IMR-90 (cell line): Measurements from ENCODE around the gene LAIR1. TPM values are rescaled to one million over a fixed set of nuclear protein-coding genes. Genes with fewer than 3 reads are reported as not detected.

ENCODE experiments used
- ATAC-seq: fragments of 200-7000 bp; cut with Tn5 transposase; 2 replicates; pipeline ENCODE4 v1.9.1; 2020; ENCODE audit warnings: low read depth, mild to moderate bottlenecking, moderate library complexity
- BruUV-seq: library from RNA; stranded (reverse); fragments of 400-500 nt; replicated peaks from 2 replicates; lab custom pipeline; 2021; lab: Mats Ljungman, UMichigan
- CTCF ChIA-PET: fragments of 300-600 bp; formaldehyde crosslinking; extraction: SDS; loops from one replicate; lab custom pipeline; 2021; ENCODE audit warnings: antibody characterized with exemption; lab: Yijun Ruan, JAX
- POLR2A ChIA-PET: fragments of 300-600 bp; sonication (Branson Sonifier 250); formaldehyde crosslinking; loops from one replicate; lab custom pipeline; 2022; ENCODE audit warnings: antibody characterized with exemption; ENCODE audit not compliant: unreplicated experiment; lab: Charles Lee
- DNase-seq: peaks from one replicate; pipeline ENCODE4 v3.0.0; 2013
- H2AFZ ChIP-seq: replicated peaks from 2 replicates; pipeline ENCODE3; 2013; ENCODE audit warnings: low read length, mild to moderate bottlenecking; ENCODE audit not compliant: poor library complexity
- H2AK5ac ChIP-seq: 2 replicates; pipeline ENCODE4 v1.6.1; 2013; ENCODE audit warnings: low read depth, low read length, inconsistent platforms
- H2AK9ac ChIP-seq: replicated peaks from 2 replicates; pipeline ENCODE3; 2013; ENCODE audit warnings: mild to moderate bottlenecking, low read depth, low read length, moderate library complexity; ENCODE audit not compliant: poor library complexity
- H2BK120ac ChIP-seq: 2 replicates; pipeline ENCODE4 v1.6.1; 2013; ENCODE audit warnings: low read depth, low read length, inconsistent platforms
- H2BK15ac ChIP-seq: 3 replicates; pipeline ENCODE4 v1.6.1; 2013; ENCODE audit warnings: low read depth, low read length, inconsistent platforms
- H2BK20ac ChIP-seq: 2 replicates; pipeline ENCODE4 v1.6.1; 2013; ENCODE audit warnings: low read depth, mild to moderate bottlenecking, inconsistent platforms, low read length, moderate library complexity
- H2BK5ac ChIP-seq: 2 replicates; pipeline ENCODE4 v1.6.1; 2013; ENCODE audit warnings: mild to moderate bottlenecking, low read depth, low read length, inconsistent platforms; ENCODE audit not compliant: poor library complexity, severe bottlenecking
- H3K14ac ChIP-seq: replicated peaks from 2 replicates; pipeline ENCODE4 v1.6.1; 2013; ENCODE audit warnings: low read depth, low read length, inconsistent platforms
- H3K18ac ChIP-seq: 2 replicates; pipeline ENCODE4 v1.6.1; 2013; ENCODE audit warnings: low read depth, low read length, control low read depth
- H3K23ac ChIP-seq: 2 replicates; pipeline ENCODE4 v1.6.1; 2013; ENCODE audit warnings: low read depth, low read length, inconsistent platforms
- H3K27ac ChIP-seq: 2 replicates; pipeline ENCODE4 v1.5.1; 2013; ENCODE audit warnings: mild to moderate bottlenecking, control low read depth, low read length; ENCODE audit not compliant: insufficient read depth
- H3K27me3 ChIP-seq: 2 replicates; pipeline ENCODE4 v1.6.1; 2013; ENCODE audit warnings: low read length; ENCODE audit not compliant: control insufficient read depth, insufficient read depth
- H3K36me3 ChIP-seq: 2 replicates; pipeline ENCODE4 v1.6.1; 2013; ENCODE audit warnings: low read length, mixed read lengths; ENCODE audit not compliant: control insufficient read depth, insufficient read depth
- H3K4ac ChIP-seq: 2 replicates; pipeline ENCODE4 v1.6.1; 2013; ENCODE audit warnings: low read depth, low read length, inconsistent platforms
- H3K4me1 ChIP-seq: 2 replicates; pipeline ENCODE4 v1.6.1; 2013; ENCODE audit warnings: low read length, mixed read lengths; ENCODE audit not compliant: control insufficient read depth, insufficient read depth
- H3K4me2 ChIP-seq: 2 replicates; pipeline ENCODE4 v1.6.1; 2013; ENCODE audit warnings: low read depth, mild to moderate bottlenecking, control low read depth, low read length, moderate library complexity
- H3K4me3 ChIP-seq: 2 replicates; pipeline ENCODE4 v1.5.1; 2013; ENCODE audit warnings: low read depth, mild to moderate bottlenecking, control low read depth, low read length, moderate library complexity; ENCODE audit not compliant: insufficient read depth
- H3K56ac ChIP-seq: 2 replicates; pipeline ENCODE4 v1.6.1; 2013; ENCODE audit warnings: low read length, inconsistent platforms; ENCODE audit not compliant: insufficient read depth; ENCODE audit errors: extremely low read depth
- H3K79me1 ChIP-seq, 2 experiments: 2 replicates each; pipeline ENCODE4 v1.6.1; 2013; ENCODE audit warnings: low read length in 2 of 2, inconsistent platforms in 1 of 2, low read depth in 1 of 2
- H3K9ac ChIP-seq: 2 replicates; pipeline ENCODE4 v1.6.1; 2013; ENCODE audit warnings: low read depth, low read length, control low read depth
- H3K9me1 ChIP-seq: 2 replicates; pipeline ENCODE4 v1.6.1; 2013; ENCODE audit warnings: low read length, inconsistent platforms; ENCODE audit not compliant: insufficient read depth
- H3K9me3 ChIP-seq: 2 replicates; pipeline ENCODE4 v1.6.1; 2013; ENCODE audit warnings: low read length; ENCODE audit not compliant: control insufficient read depth, insufficient read depth
- H4K20me1 ChIP-seq: 2 replicates; pipeline ENCODE4 v1.6.1; 2013; ENCODE audit warnings: low read length, inconsistent platforms; ENCODE audit not compliant: insufficient read depth
- H4K5ac ChIP-seq: 2 replicates; pipeline ENCODE4 v1.6.1; 2013; ENCODE audit warnings: mild to moderate bottlenecking, low read depth, low read length, control low read depth
- H4K8ac ChIP-seq, 2 experiments: 2 replicates each; pipeline ENCODE4 v1.6.1; 2013; ENCODE audit warnings: low read depth in 2 of 2, low read length in 2 of 2, control low read depth in 1 of 2, inconsistent platforms in 1 of 2
- H4K91ac ChIP-seq: 2 replicates; pipeline ENCODE4 v1.6.1; 2013; ENCODE audit warnings: low read depth, low read length, inconsistent platforms; ENCODE audit not compliant: insufficient read depth
- BHLHE40 ChIP-seq: fragments of 150-350 bp; IDR thresholded peaks from 2 replicates; pipeline ENCODE4 v1.6.1; 2016; ENCODE audit warnings: mild to moderate bottlenecking, low read depth, low read length
- CEBPB ChIP-seq: IDR thresholded peaks from 2 replicates; pipeline ENCODE4 v1.6.1; 2012; ENCODE audit warnings: low read depth, low read length, improper control_type of control experiment
- CHD1 ChIP-seq: IDR thresholded peaks from 2 replicates; pipeline ENCODE4 v1.6.1; 2012; ENCODE audit warnings: low read depth, low read length, improper control_type of control experiment
- MAFK ChIP-seq: IDR thresholded peaks from 2 replicates; pipeline ENCODE4 v1.6.1; 2012; ENCODE audit warnings: low read depth, low read length, improper control_type of control experiment
- MAZ ChIP-seq: IDR thresholded peaks from 2 replicates; pipeline ENCODE4 v1.6.1; 2012; ENCODE audit warnings: low read depth, mild to moderate bottlenecking, low read length, improper control_type of control experiment, moderate library complexity, borderline replicate concordance
- RAD21 ChIP-seq: IDR thresholded peaks from 2 replicates; pipeline ENCODE4 v1.6.1; 2012; ENCODE audit warnings: low read length, improper control_type of control experiment
- RCOR1 ChIP-seq: IDR thresholded peaks from 2 replicates; pipeline ENCODE4 v1.6.1; 2012; ENCODE audit warnings: mild to moderate bottlenecking, low read length, improper control_type of control experiment; ENCODE audit not compliant: insufficient replicate concordance
- RFX5 ChIP-seq: IDR thresholded peaks from 2 replicates; pipeline ENCODE4 v1.8.0; 2012; ENCODE audit warnings: low read depth, mild to moderate bottlenecking, low read length, moderate library complexity
- SMC3 ChIP-seq: fragments of 150-350 bp; IDR thresholded peaks from 2 replicates; pipeline ENCODE4 v1.6.1; 2016; ENCODE audit warnings: low read depth, mild to moderate bottlenecking, antibody characterized with exemption, low read length, moderate library complexity
- WGBS, 2 experiments: methylation state at CpG; one replicate each; pipeline versions ENCODE4 v1.1.5 to v1.1.7; 2013; ENCODE audit warnings: missing lambda C conversion rate in 2 of 2; ENCODE audit not compliant: insufficient read length in 1 of 2; ENCODE audit errors: extremely low coverage in 2 of 2; 5-methylcytosine and 5-hydroxymethylcytosine counted together
- dilution Hi-C: fragments of 300-500 bp; cut with HindIII; formaldehyde crosslinking; loops from one replicate; pipeline ENCODE4 v1.14.3; 2018; ENCODE audit warnings: low sequenced_read_pairs; ENCODE audit not compliant: unreplicated experiment
- in situ Hi-C: fragments of 300-500 bp; cut with MboI; formaldehyde crosslinking; loops from 3 replicates; pipeline ENCODE4 v1.14.3; 2019; ENCODE audit warnings: low sequenced_read_pairs, inconsistent platforms, mixed read lengths
- intact Hi-C: fragments of 100-400 bp; cut with micrococcal nuclease; formaldehyde crosslinking; loops from 2 replicates; pipeline ENCODE4 v1.10.0; 2022
- polyA plus RNA-seq, 3 experiments: library from polyadenylated mRNA; depleted of rRNA; stranded (reverse); fragments of >200 nt; gene quantifications; 2 replicates each; pipeline ENCODE4 v1.2.3, GENCODE V29; 2012; ENCODE audit warnings: low replicate concordance in 1 of 3
- total RNA-seq: library from RNA; depleted of rRNA; stranded (reverse); fragments of >200 nt; gene quantifications from 2 replicates; pipeline ENCODE4 v1.2.3, GENCODE V29; 2012
- TF ChIP-seq, protein P1 (sequence below): fragments of 150-350 bp; IDR thresholded peaks from 2 replicates; pipeline ENCODE4 v1.6.1; 2017; ENCODE audit warnings: mild to moderate bottlenecking, antibody characterized with exemption, low read length, low read depth
- TF ChIP-seq, protein P2 (sequence below): conservative IDR thresholded peaks from 2 replicates; pipeline ENCODE4 v1.5.1; 2012; ENCODE audit warnings: mild to moderate bottlenecking, low read depth, low read length, improper control_type of control experiment
- TF ChIP-seq, protein P3 (sequence below): fragments of 150-350 bp; IDR thresholded peaks from 2 replicates; pipeline ENCODE4 v1.6.1; 2016; ENCODE audit warnings: low read depth, mild to moderate bottlenecking, low read length, moderate library complexity, borderline replicate concordance

Gene LAIR1
- total and polyA plus RNA-seq, 2 of the 4 experiments (the other 2 are of a cell fraction), result not detected

DNA sequence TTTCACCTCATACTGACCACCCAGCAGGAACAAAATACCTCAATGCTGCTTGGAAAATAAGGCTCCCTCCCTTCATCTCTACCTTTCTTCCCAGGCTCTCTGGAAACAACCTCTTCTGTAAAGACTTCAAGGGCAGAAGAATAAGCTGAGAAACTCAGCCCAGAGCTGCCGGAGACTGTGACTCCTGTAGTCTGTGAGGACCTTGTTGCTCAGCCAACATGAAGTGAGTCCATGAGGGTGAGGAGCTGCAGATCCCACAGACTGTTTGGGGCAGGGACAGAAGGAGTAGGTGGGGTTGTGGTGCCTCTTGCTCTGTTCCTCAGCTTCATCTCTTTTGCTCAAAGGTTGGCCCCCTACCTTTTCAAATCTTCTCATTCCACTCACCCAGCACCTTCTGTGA lies 59.6 kb downstream of the LAIR1 start:
- H4K8ac ChIP-seq, result no peak overlapping the region

More for the DNA sequence above, 59.6 kb downstream of the LAIR1 start:
- Histone ChIP-seq H3K23ac (no peak overlapping the region), H3K4me1 (no peaks in the 10 kb centered on the region), H3K27me3 (no peaks in the 10 kb centered on the region), H3K56ac (no peak overlapping the region), H3K79me1 (no peaks in the 10 kb centered on the region), H3K36me3 (no peaks in the 10 kb centered on the region), H2BK120ac (no peak overlapping the region), H2BK15ac (no peak overlapping the region), H2AK5ac (no peak overlapping the region), H3K9me3 (peaks cover 9% of the 10 kb centered on the region), H3K9me1 (no peaks in the 10 kb centered on the region), H3K14ac (no peak overlapping the region), H2BK20ac (no peak overlapping the region), H3K18ac (no peak overlapping the region), H3K4me2 (no peak overlapping the region), H4K5ac (no peak overlapping the region), H4K91ac (no peak overlapping the region), H3K4me3 (no peak overlapping the region), H3K27ac (no peak overlapping the region), H2BK5ac (no peak overlapping the region), H2AK9ac (no peak overlapping the region), H4K20me1 (no peaks in the 10 kb centered on the region), H3K4ac (no peak overlapping the region), H3K9ac (no peak overlapping the region), H2AFZ (no peak overlapping the region)
- intact Hi-C loops, result no loop called here
- ChIA-PET POLR2A (no interaction called here), CTCF (no interaction called here)
- dilution Hi-C loops, result no loop called here
- TF ChIP-seq RFX5 (no peak), RCOR1 (no peak), MAFK (no peak), CHD1 (no peak), BHLHE40 (no peak), MAZ (no peak), RAD21 (no peak), SMC3 (no peak), CEBPB (no peak)
- TF ChIP-seq, protein P1, sequence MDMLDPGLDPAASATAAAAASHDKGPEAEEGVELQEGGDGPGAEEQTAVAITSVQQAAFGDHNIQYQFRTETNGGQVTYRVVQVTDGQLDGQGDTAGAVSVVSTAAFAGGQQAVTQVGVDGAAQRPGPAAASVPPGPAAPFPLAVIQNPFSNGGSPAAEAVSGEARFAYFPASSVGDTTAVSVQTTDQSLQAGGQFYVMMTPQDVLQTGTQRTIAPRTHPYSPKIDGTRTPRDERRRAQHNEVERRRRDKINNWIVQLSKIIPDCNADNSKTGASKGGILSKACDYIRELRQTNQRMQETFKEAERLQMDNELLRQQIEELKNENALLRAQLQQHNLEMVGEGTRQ, result no peak
- TF ChIP-seq, protein P2, sequence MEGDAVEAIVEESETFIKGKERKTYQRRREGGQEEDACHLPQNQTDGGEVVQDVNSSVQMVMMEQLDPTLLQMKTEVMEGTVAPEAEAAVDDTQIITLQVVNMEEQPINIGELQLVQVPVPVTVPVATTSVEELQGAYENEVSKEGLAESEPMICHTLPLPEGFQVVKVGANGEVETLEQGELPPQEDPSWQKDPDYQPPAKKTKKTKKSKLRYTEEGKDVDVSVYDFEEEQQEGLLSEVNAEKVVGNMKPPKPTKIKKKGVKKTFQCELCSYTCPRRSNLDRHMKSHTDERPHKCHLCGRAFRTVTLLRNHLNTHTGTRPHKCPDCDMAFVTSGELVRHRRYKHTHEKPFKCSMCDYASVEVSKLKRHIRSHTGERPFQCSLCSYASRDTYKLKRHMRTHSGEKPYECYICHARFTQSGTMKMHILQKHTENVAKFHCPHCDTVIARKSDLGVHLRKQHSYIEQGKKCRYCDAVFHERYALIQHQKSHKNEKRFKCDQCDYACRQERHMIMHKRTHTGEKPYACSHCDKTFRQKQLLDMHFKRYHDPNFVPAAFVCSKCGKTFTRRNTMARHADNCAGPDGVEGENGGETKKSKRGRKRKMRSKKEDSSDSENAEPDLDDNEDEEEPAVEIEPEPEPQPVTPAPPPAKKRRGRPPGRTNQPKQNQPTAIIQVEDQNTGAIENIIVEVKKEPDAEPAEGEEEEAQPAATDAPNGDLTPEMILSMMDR, result no peak
- TF ChIP-seq, protein P3, sequence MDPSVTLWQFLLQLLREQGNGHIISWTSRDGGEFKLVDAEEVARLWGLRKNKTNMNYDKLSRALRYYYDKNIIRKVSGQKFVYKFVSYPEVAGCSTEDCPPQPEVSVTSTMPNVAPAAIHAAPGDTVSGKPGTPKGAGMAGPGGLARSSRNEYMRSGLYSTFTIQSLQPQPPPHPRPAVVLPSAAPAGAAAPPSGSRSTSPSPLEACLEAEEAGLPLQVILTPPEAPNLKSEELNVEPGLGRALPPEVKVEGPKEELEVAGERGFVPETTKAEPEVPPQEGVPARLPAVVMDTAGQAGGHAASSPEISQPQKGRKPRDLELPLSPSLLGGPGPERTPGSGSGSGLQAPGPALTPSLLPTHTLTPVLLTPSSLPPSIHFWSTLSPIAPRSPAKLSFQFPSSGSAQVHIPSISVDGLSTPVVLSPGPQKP, result no peak
- no peak for DNase-seq
- in situ Hi-C loops, result no loop called here
- WGBS, 2 experiments, result no CpG with 5 or more reads among the region's 1 CpG
- no TSS peak for BruUV-seq
- ATAC-seq, result no peak
